Testis (tissue), 3 donors: ENCODE data around the gene DHRS3. TPM values are rescaled to one million over a fixed set of nuclear protein-coding genes. Genes with fewer than 3 reads are reported as not detected.

Experiments used
- DNase-seq: peaks from one replicate; pipeline ENCODE4 v3.0.0-alpha.2; 2019
- H3K27ac ChIP-seq, 2 donors: fragments of 200-600 bp; sonication (generic); one replicate each; pipeline ENCODE4 v1.5.1; 2019
- H3K27me3 ChIP-seq: fragments of 200-600 bp; sonication (generic); one replicate; pipeline ENCODE4 v1.5.1; 2019
- H3K36me3 ChIP-seq: fragments of 200-600 bp; sonication (generic); one replicate; pipeline ENCODE4 v1.5.1; 2017; ENCODE audit warnings: low read depth; ENCODE audit errors: missing control alignments
- H3K4me1 ChIP-seq: fragments of 200-600 bp; sonication (generic); one replicate; pipeline ENCODE4 v1.5.1; 2019
- H3K4me3 ChIP-seq, 2 donors: fragments of 200-600 bp; sonication (generic); one replicate each; pipeline ENCODE4 v1.5.1; 2017 to 2019
- H3K9me3 ChIP-seq: fragments of 200-600 bp; sonication (generic); one replicate; pipeline ENCODE4 v1.5.1; 2017
- POLR2A ChIP-seq: fragments of 450-650 bp; IDR thresholded peaks from one replicate; pipeline ENCODE4 v1.6.1; 2017; ENCODE audit warnings: antibody characterized with exemption, mild to moderate bottlenecking, moderate library complexity
- WGBS, 2 donors: methylation state at CpG; one replicate each; pipeline ENCODE4 v1.1.5; 2018; 5-methylcytosine and 5-hydroxymethylcytosine counted together
- intact Hi-C: fragments of 100-400 bp; cut with DNase I; formaldehyde crosslinking; loops from one replicate; pipeline ENCODE4 v1.15.1; 2023; ENCODE audit warnings: low total_unique reads
- polyA plus RNA-seq: library from polyadenylated mRNA; stranded (reverse); fragments of 350-450 nt; fragmentation: Illumina TruSeq; extraction: RNeasy Lipid Tissue Mini Kit (QIAGEN cat#74804); gene quantifications from one replicate; pipeline ENCODE4 v1.2.3, GENCODE V29; 2014; ENCODE audit warnings: low read depth, low replicate concordance; ENCODE audit not compliant: insufficient read depth
- total RNA-seq, 2 donors: library from RNA; depleted of rRNA; stranded (reverse); fragments of >200 nt; gene quantifications; one replicate each; pipeline ENCODE4 v1.2.3, GENCODE V29; 2016
- TF ChIP-seq, protein P1 (sequence below), 3 experiments: fragments of 450-650 bp in 2 of 3; fragments of 200-600 bp in 1 of 3; sonication (generic) in 1 of 3; IDR thresholded peaks; one replicate each; pipeline ENCODE4 v1.5.1; 2016 to 2019; ENCODE audit warnings: antibody characterized with exemption in 3 of 3, mild to moderate bottlenecking in 2 of 3, moderate library complexity in 1 of 3

DHRS3 gene
- total and polyA plus RNA-seq, 3 donors from 2014 or later, result 27.1 to 38.7 (median 30.2) TPM

DNA sequence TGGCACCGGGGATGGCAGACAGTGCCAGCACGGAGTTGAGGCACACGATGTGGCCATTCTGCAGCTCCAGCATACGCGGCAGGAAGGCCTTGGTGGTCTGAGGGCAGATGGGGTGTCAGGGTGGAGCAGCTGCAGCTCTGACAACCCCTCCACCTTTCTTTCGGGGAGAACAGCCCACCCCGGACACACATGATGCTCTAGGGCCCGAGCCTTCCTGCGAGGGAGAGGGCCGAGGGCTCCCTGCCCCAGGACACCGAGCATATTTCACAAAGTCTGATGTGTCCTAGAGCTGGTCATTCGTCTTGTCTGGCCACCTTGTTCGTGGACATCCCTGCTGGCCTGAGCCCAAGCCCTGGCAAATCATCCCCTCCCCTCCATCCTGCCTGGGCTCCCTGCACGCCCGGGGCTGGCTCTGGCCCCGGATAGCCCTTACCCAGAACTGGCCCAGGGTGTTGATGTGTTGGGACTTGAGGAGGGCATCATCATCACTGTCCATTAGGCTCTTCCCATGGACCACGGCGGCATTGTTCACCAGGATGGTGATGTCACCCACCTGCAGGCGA is 39.1 kb downstream of the DHRS3 start:
- H3K27ac ChIP-seq, result no peak overlapping the region
- DNase-seq, result no peak
- no peaks in the 10 kb centered on the region for H3K27me3 ChIP-seq
- no peak overlapping the region for H3K4me3 ChIP-seq
- H3K36me3 ChIP-seq, result no peaks in the 10 kb centered on the region
- intact Hi-C loops, result no loop called here
- no peaks in the 10 kb centered on the region for H3K4me1 ChIP-seq
- WGBS, 2 donors, result 88 to 89% methylated on average over 10 to 19 of the region's 19 CpGs
- H3K9me3 ChIP-seq, result no peaks in the 10 kb centered on the region
- TF ChIP-seq POLR2A, result no peak
- TF ChIP-seq, protein P1, sequence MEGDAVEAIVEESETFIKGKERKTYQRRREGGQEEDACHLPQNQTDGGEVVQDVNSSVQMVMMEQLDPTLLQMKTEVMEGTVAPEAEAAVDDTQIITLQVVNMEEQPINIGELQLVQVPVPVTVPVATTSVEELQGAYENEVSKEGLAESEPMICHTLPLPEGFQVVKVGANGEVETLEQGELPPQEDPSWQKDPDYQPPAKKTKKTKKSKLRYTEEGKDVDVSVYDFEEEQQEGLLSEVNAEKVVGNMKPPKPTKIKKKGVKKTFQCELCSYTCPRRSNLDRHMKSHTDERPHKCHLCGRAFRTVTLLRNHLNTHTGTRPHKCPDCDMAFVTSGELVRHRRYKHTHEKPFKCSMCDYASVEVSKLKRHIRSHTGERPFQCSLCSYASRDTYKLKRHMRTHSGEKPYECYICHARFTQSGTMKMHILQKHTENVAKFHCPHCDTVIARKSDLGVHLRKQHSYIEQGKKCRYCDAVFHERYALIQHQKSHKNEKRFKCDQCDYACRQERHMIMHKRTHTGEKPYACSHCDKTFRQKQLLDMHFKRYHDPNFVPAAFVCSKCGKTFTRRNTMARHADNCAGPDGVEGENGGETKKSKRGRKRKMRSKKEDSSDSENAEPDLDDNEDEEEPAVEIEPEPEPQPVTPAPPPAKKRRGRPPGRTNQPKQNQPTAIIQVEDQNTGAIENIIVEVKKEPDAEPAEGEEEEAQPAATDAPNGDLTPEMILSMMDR (IDR thresholded peaks at IDR 0.05), result no peak

DNA sequence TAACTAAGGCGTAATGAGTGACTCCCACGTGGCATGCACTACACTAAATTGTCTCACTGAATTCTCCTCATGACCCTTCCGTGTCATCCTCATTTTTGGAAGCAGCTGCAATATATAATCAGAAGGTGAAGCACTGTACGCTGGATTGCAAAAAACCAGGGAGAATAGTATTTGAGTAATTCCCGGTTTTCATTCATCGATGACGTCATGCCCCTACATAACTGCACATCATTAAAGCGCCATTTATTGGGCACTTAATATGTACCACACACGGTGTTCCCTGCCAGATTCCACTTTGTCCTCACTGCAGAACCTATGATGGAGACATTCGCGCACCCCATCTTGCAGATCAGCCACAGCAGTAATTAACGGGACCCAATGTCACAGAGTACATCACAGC is 41.0 kb downstream of the DHRS3 start:
- DNase-seq, result no peak
- 92 to 93% methylated on average over 12 of the region's 12 CpGs for WGBS, 2 donors
- no peak for TF ChIP-seq POLR2A
- TF ChIP-seq, protein P1 (IDR thresholded peaks at IDR 0.05), result no peak
- no peaks in the 10 kb centered on the region for H3K27me3 ChIP-seq
- H3K36me3 ChIP-seq, result no peaks in the 10 kb centered on the region
- no peak overlapping the region for H3K27ac ChIP-seq
- H3K4me1 ChIP-seq, result no peaks in the 10 kb centered on the region
- intact Hi-C loops, result no loop called here
- no peak overlapping the region for H3K4me3 ChIP-seq
- no peaks in the 10 kb centered on the region for H3K9me3 ChIP-seq

DNA sequence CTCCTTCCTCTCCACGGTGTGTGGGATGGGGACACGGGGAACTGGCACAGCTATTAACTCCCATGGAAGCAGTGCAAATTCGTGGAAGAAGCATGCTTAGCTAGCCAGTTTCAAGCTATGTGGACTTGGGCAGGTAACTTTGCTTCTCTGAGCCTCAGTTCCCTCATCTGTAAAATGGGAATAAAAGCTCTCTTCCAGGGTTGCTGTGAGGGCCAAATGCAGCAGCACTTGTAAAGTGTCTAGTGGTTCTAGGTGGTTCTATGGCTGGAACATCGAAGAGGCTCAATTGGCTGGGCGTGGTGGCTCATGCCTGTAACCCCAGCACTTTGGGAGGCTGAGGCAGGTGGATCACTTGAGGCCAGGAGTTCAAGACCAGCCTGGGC is 43.3 kb downstream of the DHRS3 start:
- WGBS, 2 donors, result 90 to 95% methylated on average over 5 of the region's 5 CpGs
- intact Hi-C loops, result no loop called here
- Histone ChIP-seq H3K27ac (no peak overlapping the region), H3K27me3 (no peaks in the 10 kb centered on the region), H3K36me3 (no peaks in the 10 kb centered on the region), H3K9me3 (no peaks in the 10 kb centered on the region), H3K4me3 (no peak overlapping the region), H3K4me1 (no peaks in the 10 kb centered on the region)
- DNase-seq, result no peak
- TF ChIP-seq, protein P1 (IDR thresholded peaks at IDR 0.05), result no peak
- no peak for TF ChIP-seq POLR2A

DNA sequence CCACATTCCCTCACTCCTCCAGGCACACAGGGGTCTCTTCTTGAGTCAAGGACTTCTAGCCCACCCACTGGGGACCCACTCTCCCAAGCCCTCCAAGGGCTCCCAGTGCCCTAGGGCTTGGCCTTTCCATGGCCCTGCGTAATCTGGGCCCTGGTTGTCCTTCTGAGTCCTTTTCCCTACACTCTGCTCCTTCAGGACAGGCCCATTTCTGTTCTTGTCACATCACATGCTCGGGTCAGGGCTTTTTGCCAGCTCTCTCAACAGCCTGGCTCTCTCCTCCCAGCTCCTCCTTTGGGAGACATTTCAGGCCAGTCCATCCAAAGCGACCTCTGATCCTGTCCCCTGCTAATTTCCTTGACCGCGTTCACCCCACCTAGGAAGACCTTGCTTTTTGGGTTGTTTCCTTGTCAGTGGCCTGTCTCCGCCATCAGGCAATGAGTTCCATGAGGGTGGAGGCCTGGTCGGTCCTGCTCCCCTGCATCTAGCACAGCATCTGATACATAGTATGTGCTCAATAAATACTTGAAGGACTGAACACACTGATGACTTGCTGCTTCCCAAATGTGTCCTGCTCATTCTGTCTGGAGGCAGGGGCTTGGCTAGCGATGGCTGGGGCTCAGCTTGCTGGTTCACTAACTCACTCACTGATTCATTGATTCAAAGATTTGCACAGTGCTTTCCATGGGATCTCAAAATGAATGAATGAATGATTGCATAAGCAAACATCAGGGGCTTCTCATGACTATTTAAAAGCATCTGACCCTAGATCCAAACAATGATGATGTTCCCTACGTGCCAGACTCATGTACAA is 44.8 kb downstream of the DHRS3 start:
- intact Hi-C loops, result no loop called here
- Histone ChIP-seq H3K36me3 (no peaks in the 10 kb centered on the region), H3K27me3 (no peaks in the 10 kb centered on the region), H3K27ac (no peak overlapping the region), H3K4me1 (no peaks in the 10 kb centered on the region), H3K4me3 (no peak overlapping the region), H3K9me3 (no peaks in the 10 kb centered on the region)
- TF ChIP-seq POLR2A, result no peak
- TF ChIP-seq, protein P1 (IDR thresholded peaks at IDR 0.05), result no peak
- 85 to 97% methylated on average over 9 of the region's 9 CpGs for WGBS, 2 donors
- DNase-seq, result no peak

DNA sequence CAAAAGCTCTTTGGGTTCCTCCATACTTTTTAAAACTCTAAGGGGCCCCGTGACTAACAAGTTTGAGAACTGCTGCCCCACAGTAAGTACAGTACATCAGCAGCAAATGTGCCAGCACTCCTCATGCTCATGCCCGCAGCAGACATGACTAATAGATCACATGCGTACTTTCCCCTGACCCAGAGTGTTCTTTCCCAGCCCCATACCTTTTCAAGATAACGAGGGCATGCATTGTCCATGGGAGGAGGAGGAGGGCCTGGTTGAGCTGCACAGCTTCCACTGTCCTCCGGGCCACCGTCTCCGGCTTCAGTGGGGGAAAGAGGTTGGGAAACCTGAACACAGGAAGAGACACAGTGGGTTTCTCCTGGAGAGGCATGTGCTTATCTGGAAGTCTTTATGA is 45.5 kb downstream of the DHRS3 start:
- no peak overlapping the region for H3K4me3 ChIP-seq
- no peak for DNase-seq
- H3K9me3 ChIP-seq, result no peaks in the 10 kb centered on the region
- intact Hi-C loops, result no loop called here
- 93 to 94% methylated on average over 7 of the region's 7 CpGs for WGBS, 2 donors
- TF ChIP-seq POLR2A, result no peak
- TF ChIP-seq, protein P1 (IDR thresholded peaks at IDR 0.05), result no peak
- no peak overlapping the region for H3K27ac ChIP-seq
- no peaks in the 10 kb centered on the region for H3K36me3 ChIP-seq
- no peaks in the 10 kb centered on the region for H3K4me1 ChIP-seq
- no peaks in the 10 kb centered on the region for H3K27me3 ChIP-seq
